K562 (cell line): Measurements from ENCODE around the gene COX19. TPM values are rescaled to one million over a fixed set of nuclear protein-coding genes. Genes with fewer than 3 reads are reported as not detected.

Experiments
- ATAC-seq: fragments of 200-7000 bp; cut with Tn5 transposase; 3 replicates; pipeline ENCODE4 v1.9.1; 2020; ENCODE audit warnings: moderate library complexity
- BruUV-seq: library from RNA; stranded (reverse); fragments of 400-500 nt; replicated peaks from 2 replicates; lab custom pipeline; 2021; lab: Mats Ljungman, UMichigan
- CTCF ChIA-PET: fragments of 300-600 bp; formaldehyde crosslinking; extraction: SDS; loops from one replicate; lab custom pipeline; 2021; ENCODE audit warnings: low intra/inter-chr PET ratio; lab: Yijun Ruan, JAX
- POLR2A ChIA-PET: fragments of 300-600, 350-650 bp; sonication (Branson Sonifier 250); formaldehyde crosslinking; extraction: SDS; loops from one replicate; lab custom pipeline; 2021; ENCODE audit warnings: antibody characterized with exemption, inconsistent platforms; lab: Yijun Ruan, JAX
- DNase-seq, 4 experiments: peaks; one replicate each; pipeline versions ENCODE4 v3.0.0 to v3.0.0-alpha.2; 2011 to 2018; ENCODE audit warnings: low spot score in 3 of 4, mixed read lengths in 3 of 4; ENCODE audit errors: extremely low read depth in 1 of 4
- FAIRE-seq: peaks from 2 replicates; lab custom pipeline; 2011; peaks lifted over from hg19 to GRCh38; lab: Jason Lieb, UNC
- H2AFZ ChIP-seq: 2 replicates; pipeline ENCODE4 v1.6.0; 2011; ENCODE audit warnings: low read depth, low read length, control low read depth, inconsistent platforms
- H3K27ac ChIP-seq: fragments of 200-600 bp; 3 replicates; pipeline ENCODE4 v1.8.0; 2011; ENCODE audit warnings: low read depth, mild to moderate bottlenecking, control low read depth, inconsistent platforms, low read length, moderate library complexity, mixed read lengths; ENCODE audit errors: extremely low read depth
- H3K27me3 ChIP-seq, 2 experiments: fragments of 300-600 bp in 1 of 2; 2 replicates in 1 of 2; 3 replicates in 1 of 2; pipeline versions ENCODE4 v1.6.0 to v1.8.0; 2011; ENCODE audit warnings: inconsistent platforms in 2 of 2, low read length in 2 of 2, mild to moderate bottlenecking in 1 of 2, mixed read lengths in 1 of 2, moderate library complexity in 1 of 2; ENCODE audit not compliant: control insufficient read depth in 2 of 2, insufficient read depth in 2 of 2
- H3K36me3 ChIP-seq: fragments of 300-600 bp; 3 replicates; pipeline ENCODE4 v1.8.0; 2011; ENCODE audit warnings: mild to moderate bottlenecking, low read length, inconsistent platforms; ENCODE audit not compliant: control insufficient read depth, insufficient read depth
- H3K4me1 ChIP-seq, 2 experiments: fragments of 200-600 bp in 1 of 2; replicated peaks in 1 of 2; 2 replicates in 1 of 2; 3 replicates in 1 of 2; pipeline versions ENCODE4 v1.5.1 to v1.8.0; 2011; ENCODE audit warnings: inconsistent platforms in 2 of 2, low read length in 2 of 2, mild to moderate bottlenecking in 1 of 2, mixed read lengths in 1 of 2, moderate library complexity in 1 of 2; ENCODE audit not compliant: control insufficient read depth in 2 of 2, insufficient read depth in 2 of 2
- H3K4me2 ChIP-seq: 2 replicates; pipeline ENCODE4 v1.6.1; 2011; ENCODE audit warnings: low read length, control low read depth, inconsistent platforms, mixed read lengths; ENCODE audit not compliant: insufficient read depth
- H3K4me3 ChIP-seq: fragments of 200-600 bp; sonication (generic), shearing (Covaris generic); 2 replicates; pipeline ENCODE4 v1.5.1; 2016; ENCODE audit warnings: control low read depth, inconsistent platforms
- H3K79me2 ChIP-seq: fragments of 200-600 bp; 3 replicates; pipeline ENCODE4 v1.8.0; 2011; ENCODE audit warnings: low read length, inconsistent platforms; ENCODE audit not compliant: control insufficient read depth, insufficient read depth
- H3K9ac ChIP-seq, 2 experiments: 2 replicates each; pipeline versions ENCODE4 v1.6.0 to v1.6.1; 2011; ENCODE audit warnings: low read depth in 2 of 2, low read length in 2 of 2, control low read depth in 1 of 2, inconsistent platforms in 1 of 2, mild to moderate bottlenecking in 1 of 2, mixed read lengths in 1 of 2; ENCODE audit not compliant: insufficient read depth in 1 of 2
- H3K9me1 ChIP-seq: one replicate; pipeline ENCODE4 v1.6.0; 2011; ENCODE audit warnings: inconsistent platforms, mild to moderate bottlenecking, low read length, moderate library complexity; ENCODE audit not compliant: control insufficient read depth, insufficient read depth
- H3K9me3 ChIP-seq: replicated peaks from 2 replicates; pipeline ENCODE4 v1.5.1; 2011; ENCODE audit warnings: low read depth, low read length, inconsistent platforms; ENCODE audit not compliant: control insufficient read depth, insufficient read depth
- H4K20me1 ChIP-seq: replicated peaks from 2 replicates; pipeline ENCODE4 v1.6.1; 2011; ENCODE audit warnings: low read length, inconsistent platforms, mixed read lengths; ENCODE audit not compliant: control insufficient read depth, insufficient read depth
- NR0B1 ChIP-seq: fragments of 450-650 bp; IDR thresholded peaks from one replicate; pipeline ENCODE4 v1.6.1; 2018; ENCODE audit warnings: mild to moderate bottlenecking, moderate library complexity; ENCODE audit not compliant: partially characterized antibody
- POLR2G ChIP-seq: fragments of 200-400 bp; formaldehyde crosslinking; IDR thresholded peaks from 2 replicates; pipeline ENCODE4 v1.6.1; 2017; ENCODE audit warnings: low read depth, mild to moderate bottlenecking, antibody characterized with exemption, low read length, moderate library complexity
- RAD51 ChIP-seq: fragments of 450-650 bp; IDR thresholded peaks from 2 replicates; pipeline ENCODE4 v1.7.1; 2016; ENCODE audit warnings: low read depth, mild to moderate bottlenecking, borderline replicate concordance
- WGBS: fragments of 100-300 bp; shearing (Covaris generic); methylation state at CpG from one replicate; pipeline ENCODE4 v1.1.6; 2016; ENCODE audit warnings: low coverage, mixed read lengths; ENCODE audit not compliant: insufficient coverage; ENCODE audit errors: missing lambda C conversion rate; 5-methylcytosine and 5-hydroxymethylcytosine counted together
- in situ Hi-C: fragments of 300-500 bp; cut with MboI; formaldehyde crosslinking; loops from 4 replicates; pipeline ENCODE4 v1.15.0; 2018; ENCODE audit warnings: inconsistent platforms, mixed read lengths
- intact Hi-C: fragments of 100-400 bp; cut with micrococcal nuclease; formaldehyde crosslinking; loops from 2 replicates; pipeline ENCODE4 v1.14.2; 2022
- polyA plus RNA-seq, 8 experiments: library from polyadenylated mRNA; depleted of rRNA in 4 of 8; stranded (reverse) in 5 of 8; unstranded in 3 of 8; fragments of >200 nt; fragmentation: Nextera tagmentation in 2 of 8; fragmentation: Illumina TruSeq in 1 of 8; extraction: Ambion mirVana in 2 of 8; extraction: Trizol in 1 of 8; gene quantifications; 2 replicates each; pipeline versions ENCODE4 v1.2.1 to v1.2.3, GENCODE V29; 2011 to 2014; ENCODE audit warnings: inconsistent platforms in 1 of 8, missing spikeins in 1 of 8
- total RNA-seq, 7 experiments: library from RNA; depleted of rRNA in 6 of 7; stranded (reverse); fragments of >200 nt in 6 of 7; fragmentation: Illumina TruSeq in 2 of 7; extraction: Trizol in 2 of 7; gene quantifications; 2 replicates each; pipeline versions ENCODE4 v1.2.1 to v1.2.3, GENCODE V29; 2011 to 2021; ENCODE audit warnings: low replicate concordance in 1 of 7

COX19 gene
- total and polyA plus RNA-seq, 9 of the 15 experiments (the other 6 are each of a cell fraction or from before 2014, with no cell fraction given): 5.2 to 10.5 (median 7.9) TPM

GRCh38 chr7:1015196-1016121 is 40.1 kb upstream of the COX19 start (continued):
- TF ChIP-seq RAD51: peak; percentile 60; the same call in 1 of the 2 replicates

GRCh38 chr7:1014681-1015080 is 39.3 kb upstream of the COX19 start:
- DNase-seq: no peak
- peak overlapping the region in 1 of 2 experiments; percentile 76; a peak in 2 of 4 replicates for H3K9ac ChIP-seq
- ChIA-PET POLR2A (interaction anchor here (0.5 to 0.8 kb wide), 2 partner anchors 11 to 20 kb away, joined by 3 to 4 read pairs; no protein-coding TSS in a partner anchor), CTCF (no interaction called here)
- intact Hi-C loops (no loop called here), in situ Hi-C loops (no loop called here)
- FAIRE-seq: no peak
- peaks cover 10% of the 10 kb centered on the region; the same call in 1 of the 3 replicates for H3K36me3 ChIP-seq
- BruUV-seq: no TSS peak
- no peaks in the 10 kb centered on the region for H3K9me1 ChIP-seq
- H3K79me2 ChIP-seq: peaks cover 24% of the 10 kb centered on the region
- no peak overlapping the region for H3K27ac ChIP-seq
- peaks cover 0 to 79% of the 10 kb centered on the region in 2 experiments; a peak in 2 of 5 replicates for H3K4me1 ChIP-seq
- H3K4me3 ChIP-seq: no peak overlapping the region
- no peak overlapping the region for H2AFZ ChIP-seq
- H3K9me3 ChIP-seq: no peaks in the 10 kb centered on the region
- TF ChIP-seq NR0B1 (no peak), POLR2G (peak; percentile 57)
- H4K20me1 ChIP-seq: peaks cover 7% of the 10 kb centered on the region
- 86% methylated on average over 19 of the region's 20 CpGs for WGBS
- no peak for ATAC-seq
- no peaks in the 10 kb centered on the region for H3K27me3 ChIP-seq
- H3K4me2 ChIP-seq: no peak overlapping the region
